ENCODE results near the gene MYO3B. TPM values are rescaled to one million over a fixed set of nuclear protein-coding genes. Genes with fewer than 3 reads are reported as not detected.

Gene MYO3B
- total RNA-seq, 2 donors from 2014 or later, result 0.09 to 0.74 TPM

DNA sequence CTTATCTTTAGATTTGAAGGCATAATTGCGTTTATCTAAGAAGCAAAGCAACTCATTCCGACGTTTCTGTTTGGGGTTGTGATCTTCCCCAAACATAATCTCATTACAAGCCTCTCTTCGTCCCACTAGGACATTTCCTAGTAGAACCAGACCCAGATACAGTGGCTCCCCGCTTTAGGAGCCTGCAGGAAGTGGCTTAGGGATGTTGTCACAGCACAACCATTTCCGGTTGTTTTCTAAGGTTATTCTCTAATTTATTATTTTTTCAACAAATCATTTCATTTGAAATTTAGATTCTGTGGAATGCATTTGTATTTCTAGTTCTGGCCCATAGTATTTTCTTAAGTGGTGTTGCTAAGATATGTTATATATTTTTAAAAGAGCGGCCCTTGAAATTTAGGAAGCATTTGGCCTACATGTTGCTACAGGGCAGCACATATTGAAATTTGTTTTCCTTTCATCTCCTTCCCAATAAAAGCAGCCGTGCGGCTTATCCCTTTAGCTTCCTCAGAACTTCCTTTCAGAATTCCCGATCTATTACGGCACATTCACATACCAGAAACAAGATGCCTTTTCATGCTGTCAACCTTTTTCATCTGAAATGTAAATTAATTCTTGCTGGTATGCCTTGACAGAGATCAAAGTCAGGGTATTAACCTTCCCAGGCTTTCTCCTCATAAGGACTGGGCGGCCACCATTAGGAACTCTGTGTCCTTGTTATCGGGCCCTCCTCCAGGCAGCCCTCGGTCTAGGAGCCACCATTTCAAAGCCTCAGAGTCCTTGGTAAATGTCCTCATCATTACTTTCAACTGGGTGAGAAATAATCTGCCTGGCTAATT lies 326.2 kb downstream of the MYO3B start:
- H3K27ac ChIP-seq, result no peak overlapping the region
- H3K4me3 ChIP-seq, result no peak overlapping the region
- no peaks in the 10 kb centered on the region for H3K36me3 ChIP-seq
- H3K9me3 ChIP-seq, result no peaks in the 10 kb centered on the region
- intact Hi-C loops (cut with DNase I), result no loop called here
- TF ChIP-seq POLR2A (IDR thresholded peaks at IDR 0.05) (no peak), POLR2AphosphoS5 (IDR thresholded peaks at IDR 0.05) (no peak)
- TF ChIP-seq, protein P1, sequence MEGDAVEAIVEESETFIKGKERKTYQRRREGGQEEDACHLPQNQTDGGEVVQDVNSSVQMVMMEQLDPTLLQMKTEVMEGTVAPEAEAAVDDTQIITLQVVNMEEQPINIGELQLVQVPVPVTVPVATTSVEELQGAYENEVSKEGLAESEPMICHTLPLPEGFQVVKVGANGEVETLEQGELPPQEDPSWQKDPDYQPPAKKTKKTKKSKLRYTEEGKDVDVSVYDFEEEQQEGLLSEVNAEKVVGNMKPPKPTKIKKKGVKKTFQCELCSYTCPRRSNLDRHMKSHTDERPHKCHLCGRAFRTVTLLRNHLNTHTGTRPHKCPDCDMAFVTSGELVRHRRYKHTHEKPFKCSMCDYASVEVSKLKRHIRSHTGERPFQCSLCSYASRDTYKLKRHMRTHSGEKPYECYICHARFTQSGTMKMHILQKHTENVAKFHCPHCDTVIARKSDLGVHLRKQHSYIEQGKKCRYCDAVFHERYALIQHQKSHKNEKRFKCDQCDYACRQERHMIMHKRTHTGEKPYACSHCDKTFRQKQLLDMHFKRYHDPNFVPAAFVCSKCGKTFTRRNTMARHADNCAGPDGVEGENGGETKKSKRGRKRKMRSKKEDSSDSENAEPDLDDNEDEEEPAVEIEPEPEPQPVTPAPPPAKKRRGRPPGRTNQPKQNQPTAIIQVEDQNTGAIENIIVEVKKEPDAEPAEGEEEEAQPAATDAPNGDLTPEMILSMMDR (IDR thresholded peaks at IDR 0.05), result no peak
- DNase-seq (ENCODE audit: low spot score), result no peak
- peaks cover 9% of the 10 kb centered on the region for H3K4me1 ChIP-seq (replicated peaks)
- H3K27me3 ChIP-seq (replicated peaks; ENCODE audit: insufficient read depth), result no peaks in the 10 kb centered on the region
- WGBS, result 83% methylated on average over 14 of the region's 14 CpGs

DNA sequence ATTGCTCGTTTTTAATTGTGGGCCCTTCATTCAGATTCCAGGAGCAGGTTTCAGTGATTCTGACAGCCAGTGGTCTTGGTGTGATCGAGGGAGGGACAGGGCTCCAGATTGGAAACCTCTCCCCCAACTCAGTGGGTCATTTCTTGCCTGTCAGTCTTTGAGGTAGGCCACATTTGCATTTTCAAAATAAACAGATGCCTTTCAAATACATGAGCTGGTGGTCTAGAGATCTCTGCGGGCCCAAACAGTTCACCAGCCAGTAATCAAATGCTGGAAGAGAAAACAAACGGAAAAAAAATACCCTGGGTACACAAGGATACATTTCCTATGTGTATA lies 326.8 kb downstream of the MYO3B start:
- TF ChIP-seq POLR2A (IDR thresholded peaks at IDR 0.05) (no peak), POLR2AphosphoS5 (IDR thresholded peaks at IDR 0.05) (no peak)
- TF ChIP-seq, protein P1 (IDR thresholded peaks at IDR 0.05), result no peak
- no peak for DNase-seq (ENCODE audit: low spot score)
- no peak overlapping the region for H3K27ac ChIP-seq
- no peaks in the 10 kb centered on the region for H3K36me3 ChIP-seq
- peaks cover 9% of the 10 kb centered on the region for H3K4me1 ChIP-seq (replicated peaks)
- H3K27me3 ChIP-seq (replicated peaks; ENCODE audit: insufficient read depth), result no peaks in the 10 kb centered on the region
- intact Hi-C loops (cut with DNase I), result no loop called here
- WGBS, result 61% methylated on average over 4 of the region's 4 CpGs
- no peaks in the 10 kb centered on the region for H3K9me3 ChIP-seq
- no peak overlapping the region for H3K4me3 ChIP-seq

DNA sequence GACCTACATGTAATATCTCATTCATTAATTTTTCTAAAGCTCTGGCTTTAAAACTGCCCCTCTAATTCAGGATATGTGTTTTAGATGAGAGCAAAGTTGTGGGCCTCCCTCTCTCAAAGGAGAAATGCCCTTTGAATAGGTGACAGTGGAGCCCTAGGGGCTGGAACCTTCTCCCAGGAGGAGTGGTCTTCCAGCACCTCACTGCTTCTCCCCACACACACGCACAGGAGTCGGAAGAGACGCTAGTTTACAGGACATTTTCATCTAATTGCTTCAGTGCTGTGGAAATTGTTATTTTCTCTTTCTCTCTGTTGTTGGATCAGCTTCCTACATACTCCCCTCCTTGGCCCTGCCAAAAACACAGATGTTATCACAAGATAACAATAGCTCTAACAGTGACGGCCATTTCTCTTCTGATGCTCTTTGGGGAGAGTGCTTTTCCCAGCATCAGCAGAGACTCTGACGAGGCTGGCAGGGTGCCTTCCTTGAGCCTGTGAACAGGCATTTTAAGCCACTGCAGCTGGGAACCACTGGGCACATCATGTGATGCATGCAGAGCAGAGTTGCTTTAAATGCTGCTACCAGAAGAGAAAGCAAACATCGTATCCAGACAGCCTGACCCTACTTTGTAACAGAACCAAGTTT lies 327.8 kb downstream of the MYO3B start:
- intact Hi-C loops (cut with DNase I), result no loop called here
- H3K36me3 ChIP-seq, result no peaks in the 10 kb centered on the region
- DNase-seq (ENCODE audit: low spot score), result peak; percentile 27
- TF ChIP-seq, protein P1 (IDR thresholded peaks at IDR 0.05), result no peak
- TF ChIP-seq POLR2AphosphoS5 (IDR thresholded peaks at IDR 0.05) (peak; percentile 45), POLR2A (IDR thresholded peaks at IDR 0.05) (no peak)
- no peak overlapping the region for H3K4me3 ChIP-seq
- H3K27me3 ChIP-seq (replicated peaks; ENCODE audit: insufficient read depth), result no peaks in the 10 kb centered on the region
- H3K27ac ChIP-seq, result peak overlapping the region; percentile 1 to 7
- 8% methylated on average over 6 of the region's 6 CpGs for WGBS
- H3K4me1 ChIP-seq (replicated peaks), result peaks cover 9% of the 10 kb centered on the region
- no peaks in the 10 kb centered on the region for H3K9me3 ChIP-seq

DNA sequence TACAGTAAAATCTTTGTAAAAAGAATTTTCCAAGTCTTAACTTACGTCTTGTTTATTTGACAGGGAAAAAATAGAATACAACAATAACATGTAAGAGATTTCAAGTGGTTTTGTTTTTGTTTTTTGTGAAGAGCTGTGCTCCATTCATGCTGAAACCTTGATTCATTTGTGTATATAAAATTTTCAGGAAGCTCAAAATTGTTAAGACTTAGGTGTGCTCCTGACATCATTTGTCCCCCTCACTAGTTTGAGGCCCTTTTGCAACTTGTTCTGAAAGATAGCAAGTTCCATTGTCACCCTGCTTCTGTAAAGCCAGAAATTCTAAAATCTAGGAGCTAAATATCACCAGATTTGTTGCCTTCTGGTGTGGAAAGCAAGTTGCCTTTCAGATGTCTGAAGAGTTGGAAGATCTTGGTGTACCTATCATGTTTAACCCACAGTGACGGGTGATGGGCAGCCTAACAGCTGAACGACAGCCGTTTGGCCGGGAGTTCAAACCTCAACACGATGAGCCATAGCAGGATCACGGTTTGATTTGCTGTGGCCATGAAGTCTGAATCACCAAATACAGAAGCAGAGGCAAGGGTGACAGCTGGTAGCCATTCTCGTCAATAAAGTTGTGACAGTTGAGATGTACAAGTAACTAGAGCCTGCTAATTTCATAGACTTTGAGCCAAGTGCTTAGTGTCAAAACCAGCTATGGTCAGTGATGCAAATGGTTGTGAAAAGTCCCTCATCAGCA lies 331.7 kb downstream of the MYO3B start:
- no peak overlapping the region for H3K4me3 ChIP-seq
- H3K27me3 ChIP-seq (replicated peaks; ENCODE audit: insufficient read depth), result no peaks in the 10 kb centered on the region
- WGBS, result 86% methylated on average over 8 of the region's 8 CpGs
- no peak overlapping the region for H3K27ac ChIP-seq
- H3K36me3 ChIP-seq, result no peaks in the 10 kb centered on the region
- no peak for DNase-seq (ENCODE audit: low spot score)
- TF ChIP-seq POLR2AphosphoS5 (IDR thresholded peaks at IDR 0.05) (no peak), POLR2A (IDR thresholded peaks at IDR 0.05) (no peak)
- TF ChIP-seq, protein P1 (IDR thresholded peaks at IDR 0.05), result no peak
- intact Hi-C loops (cut with DNase I), result no loop called here
- H3K4me1 ChIP-seq (replicated peaks), result peaks cover 8% of the 10 kb centered on the region
- H3K9me3 ChIP-seq, result no peaks in the 10 kb centered on the region

All from prostate gland (tissue), 2 donors.